SK-N-SH (cell line): Measurements from ENCODE around the gene GALNT18.

ENCODE experiments used
- GATA2 ChIP-seq: sonication (generic); formaldehyde crosslinking; IDR thresholded peaks from 2 replicates; pipeline ENCODE4 v1.5.0; 2020; ENCODE audit warnings: mild to moderate bottlenecking, missing genetic modification reagents
- MEF2A ChIP-seq: IDR thresholded peaks from 2 replicates; pipeline ENCODE4 v1.4.0; 2012; ENCODE audit warnings: low read depth, borderline replicate concordance
- TF ChIP-seq, protein P1 (sequence below): fragments of 200-600 bp; sonication (generic); IDR thresholded peaks from 2 replicates; pipeline ENCODE4 v1.6.1; 2017; ENCODE audit warnings: antibody characterized with exemption, mild to moderate bottlenecking, moderate library complexity

DNA sequence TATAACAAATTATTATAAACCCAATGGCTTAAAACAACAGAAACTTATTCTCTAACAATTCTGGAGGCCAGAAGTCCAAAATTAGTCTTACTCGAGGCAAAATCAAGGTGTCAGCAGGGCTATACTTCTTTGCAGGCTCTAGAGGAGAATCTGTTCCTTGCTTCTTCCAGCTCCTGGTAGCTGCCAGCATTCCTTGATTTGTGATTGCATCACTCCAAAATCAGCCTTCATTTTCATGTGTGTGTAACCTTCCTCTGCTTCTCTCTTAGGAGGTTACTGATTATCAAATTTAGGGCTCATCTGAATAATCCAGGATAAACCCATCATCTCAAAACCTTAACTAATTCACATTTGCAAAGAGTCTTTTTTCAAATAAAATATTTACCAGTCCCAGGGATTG lies 23.6 kb downstream of the GALNT18 start:
- no peak for TF ChIP-seq GATA2 (CRISPR knock-in tag)
- TF ChIP-seq MEF2A = no peak
- TF ChIP-seq, protein P1, sequence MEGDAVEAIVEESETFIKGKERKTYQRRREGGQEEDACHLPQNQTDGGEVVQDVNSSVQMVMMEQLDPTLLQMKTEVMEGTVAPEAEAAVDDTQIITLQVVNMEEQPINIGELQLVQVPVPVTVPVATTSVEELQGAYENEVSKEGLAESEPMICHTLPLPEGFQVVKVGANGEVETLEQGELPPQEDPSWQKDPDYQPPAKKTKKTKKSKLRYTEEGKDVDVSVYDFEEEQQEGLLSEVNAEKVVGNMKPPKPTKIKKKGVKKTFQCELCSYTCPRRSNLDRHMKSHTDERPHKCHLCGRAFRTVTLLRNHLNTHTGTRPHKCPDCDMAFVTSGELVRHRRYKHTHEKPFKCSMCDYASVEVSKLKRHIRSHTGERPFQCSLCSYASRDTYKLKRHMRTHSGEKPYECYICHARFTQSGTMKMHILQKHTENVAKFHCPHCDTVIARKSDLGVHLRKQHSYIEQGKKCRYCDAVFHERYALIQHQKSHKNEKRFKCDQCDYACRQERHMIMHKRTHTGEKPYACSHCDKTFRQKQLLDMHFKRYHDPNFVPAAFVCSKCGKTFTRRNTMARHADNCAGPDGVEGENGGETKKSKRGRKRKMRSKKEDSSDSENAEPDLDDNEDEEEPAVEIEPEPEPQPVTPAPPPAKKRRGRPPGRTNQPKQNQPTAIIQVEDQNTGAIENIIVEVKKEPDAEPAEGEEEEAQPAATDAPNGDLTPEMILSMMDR = no peak
